WI38 (cell line): ENCODE data around the gene PRSS2.

Experiments used
- H3K4me3 ChIP-seq: 2 replicates; pipeline ENCODE4 v1.5.1; 2011; ENCODE audit warnings: low read depth, mild to moderate bottlenecking, control low read depth, low read length
- TF ChIP-seq, protein P1 (sequence below): IDR thresholded peaks from 2 replicates; pipeline ENCODE4 v1.5.1; 2012; ENCODE audit warnings: low read depth, mild to moderate bottlenecking, control low read depth, low read length

Gene PRSS2

DNA sequence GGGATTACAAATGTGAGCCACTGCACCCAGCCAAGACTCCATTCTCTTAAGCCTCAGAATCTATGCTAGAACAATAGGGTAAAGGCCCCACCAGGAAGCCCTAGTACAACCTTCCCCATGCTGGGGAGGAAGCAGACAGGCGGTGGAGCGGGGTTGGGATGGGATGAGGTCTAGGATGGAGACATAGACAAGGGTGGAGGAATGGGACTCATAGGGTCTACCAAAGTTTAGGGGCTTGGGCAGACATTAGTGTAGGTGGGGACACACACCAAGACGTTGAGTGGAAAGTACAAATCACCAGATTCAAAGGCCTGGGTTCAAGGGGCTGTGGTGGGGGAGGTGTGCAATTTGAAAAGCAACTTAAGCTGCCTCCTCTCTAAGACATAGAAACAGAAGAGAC, 19.3 kb downstream of the PRSS2 start:
- no peak overlapping the region for H3K4me3 ChIP-seq
- TF ChIP-seq, protein P1, sequence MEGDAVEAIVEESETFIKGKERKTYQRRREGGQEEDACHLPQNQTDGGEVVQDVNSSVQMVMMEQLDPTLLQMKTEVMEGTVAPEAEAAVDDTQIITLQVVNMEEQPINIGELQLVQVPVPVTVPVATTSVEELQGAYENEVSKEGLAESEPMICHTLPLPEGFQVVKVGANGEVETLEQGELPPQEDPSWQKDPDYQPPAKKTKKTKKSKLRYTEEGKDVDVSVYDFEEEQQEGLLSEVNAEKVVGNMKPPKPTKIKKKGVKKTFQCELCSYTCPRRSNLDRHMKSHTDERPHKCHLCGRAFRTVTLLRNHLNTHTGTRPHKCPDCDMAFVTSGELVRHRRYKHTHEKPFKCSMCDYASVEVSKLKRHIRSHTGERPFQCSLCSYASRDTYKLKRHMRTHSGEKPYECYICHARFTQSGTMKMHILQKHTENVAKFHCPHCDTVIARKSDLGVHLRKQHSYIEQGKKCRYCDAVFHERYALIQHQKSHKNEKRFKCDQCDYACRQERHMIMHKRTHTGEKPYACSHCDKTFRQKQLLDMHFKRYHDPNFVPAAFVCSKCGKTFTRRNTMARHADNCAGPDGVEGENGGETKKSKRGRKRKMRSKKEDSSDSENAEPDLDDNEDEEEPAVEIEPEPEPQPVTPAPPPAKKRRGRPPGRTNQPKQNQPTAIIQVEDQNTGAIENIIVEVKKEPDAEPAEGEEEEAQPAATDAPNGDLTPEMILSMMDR: no peak

DNA sequence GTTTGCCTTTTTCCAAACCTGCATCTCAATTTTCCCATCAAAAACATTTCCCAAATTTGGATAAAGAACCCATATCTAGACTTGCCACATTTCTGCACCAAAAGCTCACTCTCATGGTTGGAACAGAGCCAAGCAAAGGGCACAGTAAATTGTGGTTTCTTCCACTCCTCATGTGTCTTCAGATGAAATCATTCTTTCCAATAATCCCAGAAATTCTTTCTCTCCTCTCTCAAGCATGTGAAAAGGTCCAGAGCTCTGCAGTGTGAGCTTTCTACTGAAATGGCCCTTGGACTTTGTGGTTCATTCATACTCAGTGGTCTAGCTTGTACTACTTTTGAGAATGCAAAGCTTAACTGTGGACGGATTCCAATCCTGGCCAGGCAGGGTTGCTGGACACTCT, 19.8 kb downstream of the PRSS2 start:
- TF ChIP-seq, protein P1: no peak

DNA sequence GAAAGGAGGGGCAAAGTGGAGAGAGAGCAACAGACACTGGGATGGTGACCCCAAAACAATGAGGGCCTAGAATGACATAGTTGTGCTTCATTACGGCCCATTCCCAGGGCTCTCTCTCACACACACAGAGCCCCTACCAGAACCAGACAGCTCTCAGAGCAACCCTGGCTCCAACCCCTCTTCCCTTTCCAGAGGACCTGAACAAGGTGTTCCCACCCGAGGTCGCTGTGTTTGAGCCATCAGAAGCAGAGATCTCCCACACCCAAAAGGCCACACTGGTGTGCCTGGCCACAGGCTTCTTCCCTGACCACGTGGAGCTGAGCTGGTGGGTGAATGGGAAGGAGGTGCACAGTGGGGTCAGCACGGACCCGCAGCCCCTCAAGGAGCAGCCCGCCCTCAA, 20.7 kb downstream of the PRSS2 start:
- H3K4me3 ChIP-seq: no peak overlapping the region
- TF ChIP-seq, protein P1: no peak

More for the DNA sequence above, 19.8 kb downstream of the PRSS2 start:
- H3K4me3 ChIP-seq: no peak overlapping the region

DNA sequence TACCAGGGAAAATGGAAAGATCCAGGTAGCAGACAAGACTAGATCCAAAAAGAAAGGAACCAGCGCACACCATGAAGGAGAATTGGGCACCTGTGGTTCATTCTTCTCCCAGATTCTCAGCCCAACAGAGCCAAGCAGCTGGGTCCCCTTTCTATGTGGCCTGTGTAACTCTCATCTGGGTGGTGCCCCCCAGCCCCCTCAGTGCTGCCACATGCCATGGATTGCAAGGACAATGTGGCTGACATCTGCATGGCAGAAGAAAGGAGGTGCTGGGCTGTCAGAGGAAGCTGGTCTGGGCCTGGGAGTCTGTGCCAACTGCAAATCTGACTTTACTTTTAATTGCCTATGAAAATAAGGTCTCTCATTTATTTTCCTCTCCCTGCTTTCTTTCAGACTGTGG, 21.4 kb downstream of the PRSS2 start:
- no peak overlapping the region for H3K4me3 ChIP-seq

DNA sequence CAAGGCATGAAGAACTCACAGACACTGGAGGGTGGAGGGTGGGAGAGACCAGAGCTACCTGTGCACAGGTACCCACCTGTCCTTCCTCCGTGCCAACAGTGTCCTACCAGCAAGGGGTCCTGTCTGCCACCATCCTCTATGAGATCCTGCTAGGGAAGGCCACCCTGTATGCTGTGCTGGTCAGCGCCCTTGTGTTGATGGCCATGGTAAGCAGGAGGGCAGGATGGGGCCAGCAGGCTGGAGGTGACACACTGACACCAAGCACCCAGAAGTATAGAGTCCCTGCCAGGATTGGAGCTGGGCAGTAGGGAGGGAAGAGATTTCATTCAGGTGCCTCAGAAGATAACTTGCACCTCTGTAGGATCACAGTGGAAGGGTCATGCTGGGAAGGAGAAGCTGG, 21.8 kb downstream of the PRSS2 start:
- TF ChIP-seq, protein P1: no peak
- no peak overlapping the region for H3K4me3 ChIP-seq

More for the DNA sequence above, 21.4 kb downstream of the PRSS2 start:
- TF ChIP-seq, protein P1: no peak

DNA sequence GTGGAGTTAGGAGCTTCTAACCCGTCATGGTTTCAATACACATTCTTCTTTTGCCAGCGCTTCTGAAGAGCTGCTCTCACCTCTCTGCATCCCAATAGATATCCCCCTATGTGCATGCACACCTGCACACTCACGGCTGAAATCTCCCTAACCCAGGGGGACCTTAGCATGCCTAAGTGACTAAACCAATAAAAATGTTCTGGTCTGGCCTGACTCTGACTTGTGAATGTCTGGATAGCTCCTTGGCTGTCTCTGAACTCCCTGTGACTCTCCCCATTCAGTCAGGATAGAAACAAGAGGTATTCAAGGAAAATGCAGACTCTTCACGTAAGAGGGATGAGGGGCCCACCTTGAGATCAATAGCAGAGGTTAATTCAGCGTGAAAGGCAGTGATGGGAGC, 22.4 kb downstream of the PRSS2 start:
- H3K4me3 ChIP-seq: no peak overlapping the region
- TF ChIP-seq, protein P1: no peak

DNA sequence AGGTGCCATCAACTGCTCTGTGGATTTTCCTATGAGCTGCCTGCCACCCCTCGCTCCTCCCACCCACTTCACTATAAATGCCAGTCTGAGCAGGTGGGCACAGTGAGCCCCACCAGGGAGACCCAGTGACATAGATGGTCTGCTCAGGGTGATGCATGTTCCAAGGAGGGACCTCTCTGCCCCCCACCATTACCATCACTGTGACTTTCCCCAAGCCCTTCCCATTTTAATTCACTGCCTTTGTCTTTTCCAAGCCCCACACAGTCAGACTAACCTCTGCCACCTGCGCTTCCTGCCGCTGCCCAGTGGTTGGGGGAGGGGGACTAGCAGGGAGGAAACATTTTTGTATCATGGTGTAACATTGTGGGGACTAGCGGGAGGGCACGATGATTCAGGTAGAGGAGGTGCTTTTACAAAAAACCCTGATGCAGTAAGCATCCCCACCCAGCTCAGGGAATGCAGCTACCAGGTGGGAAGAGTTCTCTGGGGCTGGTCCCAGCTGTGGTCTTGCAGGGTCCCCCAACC, 24.6 kb downstream of the PRSS2 start:
- TF ChIP-seq, protein P1: no peak
- H3K4me3 ChIP-seq: no peak overlapping the region
